Endometrial microvascular endothelial cells (primary cell): ENCODE measurements around the gene IGSF21. TPM values are rescaled to one million over a fixed set of nuclear protein-coding genes. Genes with fewer than 3 reads are reported as not detected.

Experiments
- in situ Hi-C: cut with HindIII; loops from 2 replicates; pipeline ENCODE4 v1.10.0; 2017; ENCODE audit warnings: low sequenced_read_pairs, low pct_unique_long_range_greater_than_20kb; ENCODE audit errors: inconsistent ontology term
- total RNA-seq: library from RNA; depleted of rRNA; stranded (reverse); fragments of >200 nt; gene quantifications from one replicate; pipeline ENCODE4 v1.2.3, GENCODE V29; 2015; ENCODE audit errors: inconsistent ontology term

The IGSF21 gene
- total RNA-seq, 1 donor from 2014 or later, result not detected

GRCh38 chr1:18191481-18192155, 84.0 kb downstream of the IGSF21 start:
- in situ Hi-C loops, result loop anchor here (25.0 kb wide), 1 partner anchor 154 kb away; no protein-coding TSS in a partner anchor

- in situ Hi-C loops, result loop anchor here (25.0 kb wide), 1 partner anchor 155 kb away; no protein-coding TSS in a partner anchor
Measured at GRCh38 chr1:18192182-18192581, 84.6 kb downstream of the IGSF21 start.

GRCh38 chr1:18192974-18193373, 85.4 kb downstream of the IGSF21 start:
- in situ Hi-C loops, result loop anchor here (25.0 kb wide), 1 partner anchor 156 kb away; no protein-coding TSS in a partner anchor

- in situ Hi-C loops, result loop anchor here (25.0 kb wide), 1 partner anchor 160 kb away; no protein-coding TSS in a partner anchor
Measured at GRCh38 chr1:18197299-18197698, 89.7 kb downstream of the IGSF21 start.

DNA sequence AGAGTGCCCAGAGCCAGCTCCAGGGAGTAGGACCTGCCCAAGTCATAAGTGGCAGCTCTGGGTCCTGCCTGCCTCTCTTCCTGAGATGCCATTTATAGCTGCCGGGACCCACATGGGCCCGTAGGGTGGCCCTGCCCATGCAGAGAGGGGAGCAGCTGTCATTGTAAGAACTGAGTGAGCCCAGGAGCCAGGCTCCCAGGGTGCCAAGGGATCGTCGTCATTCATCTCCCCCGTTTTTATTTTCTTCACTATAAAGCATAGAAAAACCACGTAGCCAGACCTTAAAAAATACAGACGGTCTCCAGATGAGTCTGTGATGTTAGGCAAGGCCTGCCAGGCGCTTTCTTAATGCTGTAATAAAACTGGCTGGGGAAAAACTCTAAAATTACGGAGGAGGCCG, 90.7 kb downstream of the IGSF21 start:
- in situ Hi-C loops, result loop anchor here (25.0 kb wide), 1 partner anchor 161 kb away; no protein-coding TSS in a partner anchor

DNA sequence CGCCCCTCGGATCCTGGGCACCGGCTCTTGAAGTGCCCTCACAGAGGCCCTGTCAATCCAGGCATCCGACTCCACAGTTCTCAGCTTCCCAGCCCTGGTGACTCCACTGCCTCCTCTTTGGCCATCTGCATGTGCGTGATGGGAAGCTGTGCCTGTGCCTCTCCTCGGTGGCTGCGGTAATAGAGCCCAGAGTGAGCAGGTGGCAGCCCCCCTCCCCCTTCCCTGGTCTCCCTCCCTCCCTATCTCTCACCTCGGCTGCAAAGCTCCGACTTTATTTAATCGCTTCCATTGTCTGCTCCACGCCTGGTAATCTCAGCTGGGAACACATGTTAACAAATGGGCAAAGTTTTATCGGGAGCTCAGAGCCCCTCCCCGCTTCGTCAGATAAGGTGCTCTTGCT, 91.9 kb downstream of the IGSF21 start:
- in situ Hi-C loops, result loop anchor here (25.0 kb wide), 1 partner anchor 162 kb away; no protein-coding TSS in a partner anchor

DNA sequence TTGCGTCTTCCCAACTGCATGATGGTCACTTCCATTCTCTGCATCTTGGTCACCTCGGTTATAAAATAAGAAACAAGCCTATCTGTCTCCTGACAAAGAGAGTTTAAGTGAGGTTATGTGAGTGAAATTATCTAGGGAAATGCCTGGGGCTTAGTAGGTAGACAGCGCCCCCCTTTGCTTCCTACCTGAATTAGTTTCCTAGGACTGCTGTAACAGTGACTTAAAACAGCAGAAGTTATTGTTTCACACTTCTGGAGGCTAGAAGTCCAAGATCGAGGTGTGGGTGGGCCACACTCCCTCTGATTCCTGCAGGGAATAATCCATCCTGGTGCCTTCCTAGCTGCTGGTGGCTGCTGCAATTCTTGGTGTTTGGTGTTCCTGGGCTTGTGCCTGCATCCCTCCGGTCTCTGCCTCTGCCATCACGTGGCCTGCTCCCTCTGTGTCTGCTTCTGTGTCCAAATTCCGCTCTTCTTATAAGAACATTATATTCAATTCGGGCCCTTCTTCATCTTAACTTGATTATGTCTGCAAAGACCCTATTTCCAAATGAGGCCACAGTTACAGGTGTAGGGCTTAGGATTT, 92.6 kb downstream of the IGSF21 start:
- in situ Hi-C loops, result no loop called here

GRCh38 chr1:18200918-18201317, 93.3 kb downstream of the IGSF21 start:
- in situ Hi-C loops, result no loop called here

DNA sequence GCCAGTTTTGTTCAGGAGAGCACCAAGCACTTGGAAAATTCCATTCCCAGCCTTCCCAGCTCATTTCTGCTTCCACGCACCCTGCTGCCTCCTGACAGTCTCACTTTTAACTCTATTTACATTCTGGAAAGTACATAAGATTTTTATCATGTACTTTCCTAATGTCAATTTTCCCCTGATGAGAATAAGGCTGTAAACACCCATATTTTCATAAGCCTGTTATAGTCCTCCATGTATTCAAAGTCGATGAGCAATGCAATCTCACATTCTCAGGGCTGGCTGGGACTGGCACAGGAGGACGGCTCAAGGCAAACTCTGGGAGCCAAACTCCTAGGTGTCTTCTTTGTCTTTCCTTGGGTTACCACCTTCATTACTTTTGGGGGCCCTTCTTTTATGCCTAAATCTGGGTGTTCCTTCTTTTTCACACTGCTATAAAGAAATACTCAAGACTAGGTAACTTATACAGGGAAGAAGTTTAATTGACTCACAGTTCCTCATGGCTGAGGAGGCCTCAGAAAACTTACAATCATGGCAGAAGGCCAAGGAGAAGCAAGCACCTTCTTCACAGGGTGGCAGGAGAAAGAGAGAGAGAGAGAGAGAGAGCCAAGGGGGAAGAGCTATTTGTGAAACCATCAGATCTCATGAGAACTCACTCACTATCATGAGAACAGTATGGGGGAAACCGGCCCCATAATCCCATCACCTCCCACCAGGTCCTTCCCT, 94.6 kb downstream of the IGSF21 start:
- in situ Hi-C loops, result no loop called here

- in situ Hi-C loops, result no loop called here
Measured at GRCh38 chr1:18203645-18204044, 96.0 kb downstream of the IGSF21 start.

- in situ Hi-C loops, result no loop called here
Measured at GRCh38 chr1:18204575-18204974, 97.0 kb downstream of the IGSF21 start.

- in situ Hi-C loops, result no loop called here
Measured at GRCh38 chr1:18205319-18205718, 97.7 kb downstream of the IGSF21 start.

DNA sequence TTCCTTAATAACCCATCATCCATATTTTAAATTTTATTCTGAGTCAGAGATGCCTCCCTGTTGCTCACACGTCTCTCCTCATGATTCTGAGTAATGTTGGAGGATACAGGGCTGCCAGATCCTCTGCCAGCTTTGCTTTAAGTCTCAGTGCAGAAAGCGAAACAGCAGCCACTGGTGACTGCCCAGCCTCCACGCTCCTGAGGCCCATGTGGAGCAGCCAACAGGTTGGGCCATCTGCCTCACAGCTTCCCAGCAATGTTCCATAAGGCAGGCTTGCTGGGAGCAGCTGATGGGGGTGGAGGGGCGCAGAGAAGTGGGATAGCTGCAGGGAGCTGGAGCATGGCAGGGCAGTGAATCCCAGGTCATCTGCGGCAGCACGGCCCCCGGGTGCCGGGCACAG, 104.2 kb downstream of the IGSF21 start:
- in situ Hi-C loops, result no loop called here

DNA sequence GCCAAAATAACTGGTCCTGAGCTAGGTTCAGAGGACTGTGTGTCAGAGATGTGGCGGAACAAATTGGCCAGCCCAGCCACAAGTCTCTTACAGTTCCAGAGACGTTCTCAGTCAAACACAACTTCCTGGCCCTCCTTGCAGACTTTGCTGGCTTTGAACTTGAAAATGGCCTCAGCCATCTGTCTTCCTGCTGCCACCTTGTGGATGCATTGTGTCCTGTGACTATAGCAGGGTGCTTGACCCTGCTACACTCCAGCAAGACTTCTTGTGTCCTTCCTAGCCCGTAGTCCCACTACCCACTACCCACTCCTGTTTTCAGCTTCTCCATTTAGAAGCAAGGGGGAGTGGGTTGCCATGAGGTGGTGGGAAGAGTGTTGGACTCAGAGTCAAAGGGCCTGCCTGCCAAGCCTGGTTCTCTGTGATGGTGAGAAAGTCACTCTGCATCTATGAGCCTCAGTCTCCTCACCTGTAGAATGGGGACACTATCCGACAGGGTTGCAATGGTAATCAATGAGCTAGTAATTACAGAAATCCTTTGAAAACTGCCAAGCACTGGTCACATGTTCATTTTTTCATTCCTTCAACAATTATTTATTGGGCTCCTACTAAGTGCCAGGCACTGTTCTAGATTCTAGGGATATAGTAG, 109.9 kb downstream of the IGSF21 start:
- in situ Hi-C loops, result no loop called here

- in situ Hi-C loops, result no loop called here
Measured at GRCh38 chr1:18229625-18230024, 122.0 kb downstream of the IGSF21 start.

GRCh38 chr1:18230321-18230720, 122.7 kb downstream of the IGSF21 start:
- in situ Hi-C loops, result no loop called here

DNA sequence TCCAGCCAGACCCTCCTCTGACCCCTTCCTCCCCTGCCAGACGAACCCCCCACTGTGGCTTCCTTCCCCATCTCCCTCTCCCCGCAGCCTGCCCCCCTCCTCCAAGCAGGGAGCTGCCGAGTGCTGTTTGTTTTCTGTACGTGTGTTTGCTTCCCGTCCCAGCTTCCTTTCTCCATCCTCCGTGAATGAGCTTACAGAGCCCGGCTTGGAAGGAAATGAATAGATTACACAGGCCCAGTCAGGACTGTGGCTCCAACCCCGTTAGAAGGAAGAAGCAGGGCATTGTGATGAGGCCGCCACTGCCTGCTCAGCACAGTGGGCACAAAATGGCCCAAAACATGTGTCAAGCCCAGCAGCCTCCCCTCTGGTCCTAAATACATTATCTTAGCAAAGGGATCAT, 123.2 kb downstream of the IGSF21 start:
- in situ Hi-C loops, result no loop called here

GRCh38 chr1:18232052-18232451, 124.5 kb downstream of the IGSF21 start:
- in situ Hi-C loops, result no loop called here

- in situ Hi-C loops, result no loop called here
Measured at GRCh38 chr1:18233176-18233864, 125.7 kb downstream of the IGSF21 start.
